ENCODE data around the gene NRXN3. TPM values are rescaled to one million over a fixed set of nuclear protein-coding genes. Genes with fewer than 3 reads are reported as not detected.

Gene NRXN3
- total RNA-seq, 1 experiment from 2014 or later = not detected

DNA sequence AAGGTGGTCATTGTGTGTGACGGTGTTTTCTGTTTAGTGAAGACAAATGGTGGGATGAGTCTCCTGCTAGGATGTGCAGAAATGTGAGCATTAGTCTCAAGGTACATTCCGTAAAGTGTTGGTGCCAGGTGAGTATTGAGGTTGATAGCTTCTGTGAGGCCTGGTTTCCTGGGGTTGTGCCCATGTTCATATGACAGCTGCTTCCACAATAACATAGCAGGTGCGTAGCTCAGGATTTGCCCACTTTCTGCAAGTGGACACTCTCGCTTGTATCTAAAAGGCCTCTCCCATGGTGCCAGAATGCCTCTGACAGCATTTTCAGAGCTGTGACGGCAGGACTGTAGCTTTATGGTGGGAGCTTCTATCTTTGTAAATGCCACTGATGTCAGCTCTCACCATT, 1209.1 kb downstream of the NRXN3 start:
- ATAC-seq (no peak), DNase-seq (ENCODE audit: low read depth, low spot score) (no peak)
- H3K27ac ChIP-seq (ENCODE audit: low read depth, low read length) = no peak overlapping the region
- intact Hi-C loops (cut with micrococcal nuclease) = no loop called here
- no peaks in the 10 kb centered on the region for H3K36me3 ChIP-seq (ENCODE audit: control insufficient read depth in 1 of 2, insufficient read depth in 2 of 2, low read length in 2 of 2)
- BruUV-seq (replicated peaks) = no TSS peak
- peaks cover 0 to 15% of the 10 kb centered on the region in 2 experiments; a peak in 2 of 4 replicates for H3K9me3 ChIP-seq (ENCODE audit: control insufficient read depth in 1 of 2, insufficient read depth in 1 of 2, low read depth in 1 of 2, low read length in 2 of 2)
- H3K27me3 ChIP-seq (ENCODE audit: insufficient read depth, low read length) = no peaks in the 10 kb centered on the region
- TF ChIP-seq FOSL1 (IDR thresholded peaks at IDR 0.05; ENCODE audit: low read depth) = no peak
- TF ChIP-seq YY1 (IDR thresholded peaks at IDR 0.05; ENCODE audit: extremely low read depth, insufficient replicate concordance, low read depth, low read length) = no peak
- no peak for TF ChIP-seq EZH2phosphoT487 (IDR thresholded peaks at IDR 0.05; ENCODE audit: borderline replicate concordance)
- TF ChIP-seq SIN3A (IDR thresholded peaks at IDR 0.05; ENCODE audit: low read depth) = no peak
- TF ChIP-seq, protein P1, sequence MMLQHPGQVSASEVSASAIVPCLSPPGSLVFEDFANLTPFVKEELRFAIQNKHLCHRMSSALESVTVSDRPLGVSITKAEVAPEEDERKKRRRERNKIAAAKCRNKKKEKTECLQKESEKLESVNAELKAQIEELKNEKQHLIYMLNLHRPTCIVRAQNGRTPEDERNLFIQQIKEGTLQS (IDR thresholded peaks at IDR 0.05) = no peak
- TF ChIP-seq, protein P2, sequence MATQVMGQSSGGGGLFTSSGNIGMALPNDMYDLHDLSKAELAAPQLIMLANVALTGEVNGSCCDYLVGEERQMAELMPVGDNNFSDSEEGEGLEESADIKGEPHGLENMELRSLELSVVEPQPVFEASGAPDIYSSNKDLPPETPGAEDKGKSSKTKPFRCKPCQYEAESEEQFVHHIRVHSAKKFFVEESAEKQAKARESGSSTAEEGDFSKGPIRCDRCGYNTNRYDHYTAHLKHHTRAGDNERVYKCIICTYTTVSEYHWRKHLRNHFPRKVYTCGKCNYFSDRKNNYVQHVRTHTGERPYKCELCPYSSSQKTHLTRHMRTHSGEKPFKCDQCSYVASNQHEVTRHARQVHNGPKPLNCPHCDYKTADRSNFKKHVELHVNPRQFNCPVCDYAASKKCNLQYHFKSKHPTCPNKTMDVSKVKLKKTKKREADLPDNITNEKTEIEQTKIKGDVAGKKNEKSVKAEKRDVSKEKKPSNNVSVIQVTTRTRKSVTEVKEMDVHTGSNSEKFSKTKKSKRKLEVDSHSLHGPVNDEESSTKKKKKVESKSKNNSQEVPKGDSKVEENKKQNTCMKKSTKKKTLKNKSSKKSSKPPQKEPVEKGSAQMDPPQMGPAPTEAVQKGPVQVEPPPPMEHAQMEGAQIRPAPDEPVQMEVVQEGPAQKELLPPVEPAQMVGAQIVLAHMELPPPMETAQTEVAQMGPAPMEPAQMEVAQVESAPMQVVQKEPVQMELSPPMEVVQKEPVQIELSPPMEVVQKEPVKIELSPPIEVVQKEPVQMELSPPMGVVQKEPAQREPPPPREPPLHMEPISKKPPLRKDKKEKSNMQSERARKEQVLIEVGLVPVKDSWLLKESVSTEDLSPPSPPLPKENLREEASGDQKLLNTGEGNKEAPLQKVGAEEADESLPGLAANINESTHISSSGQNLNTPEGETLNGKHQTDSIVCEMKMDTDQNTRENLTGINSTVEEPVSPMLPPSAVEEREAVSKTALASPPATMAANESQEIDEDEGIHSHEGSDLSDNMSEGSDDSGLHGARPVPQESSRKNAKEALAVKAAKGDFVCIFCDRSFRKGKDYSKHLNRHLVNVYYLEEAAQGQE (IDR thresholded peaks at IDR 0.05; ENCODE audit: low read depth) = no peak
- TF ChIP-seq, protein P3, sequence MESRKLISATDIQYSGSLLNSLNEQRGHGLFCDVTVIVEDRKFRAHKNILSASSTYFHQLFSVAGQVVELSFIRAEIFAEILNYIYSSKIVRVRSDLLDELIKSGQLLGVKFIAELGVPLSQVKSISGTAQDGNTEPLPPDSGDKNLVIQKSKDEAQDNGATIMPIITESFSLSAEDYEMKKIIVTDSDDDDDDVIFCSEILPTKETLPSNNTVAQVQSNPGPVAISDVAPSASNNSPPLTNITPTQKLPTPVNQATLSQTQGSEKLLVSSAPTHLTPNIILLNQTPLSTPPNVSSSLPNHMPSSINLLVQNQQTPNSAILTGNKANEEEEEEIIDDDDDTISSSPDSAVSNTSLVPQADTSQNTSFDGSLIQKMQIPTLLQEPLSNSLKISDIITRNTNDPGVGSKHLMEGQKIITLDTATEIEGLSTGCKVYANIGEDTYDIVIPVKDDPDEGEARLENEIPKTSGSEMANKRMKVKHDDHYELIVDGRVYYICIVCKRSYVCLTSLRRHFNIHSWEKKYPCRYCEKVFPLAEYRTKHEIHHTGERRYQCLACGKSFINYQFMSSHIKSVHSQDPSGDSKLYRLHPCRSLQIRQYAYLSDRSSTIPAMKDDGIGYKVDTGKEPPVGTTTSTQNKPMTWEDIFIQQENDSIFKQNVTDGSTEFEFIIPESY (IDR thresholded peaks at IDR 0.05; ENCODE audit: extremely low read depth, insufficient replicate concordance, low read length) = no peak
- TF ChIP-seq, protein P4, sequence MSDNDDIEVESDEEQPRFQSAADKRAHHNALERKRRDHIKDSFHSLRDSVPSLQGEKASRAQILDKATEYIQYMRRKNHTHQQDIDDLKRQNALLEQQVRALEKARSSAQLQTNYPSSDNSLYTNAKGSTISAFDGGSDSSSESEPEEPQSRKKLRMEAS (IDR thresholded peaks at IDR 0.05) = no peak
- RAD21 ChIA-PET (ENCODE audit: low non-redundant PET in 1 of 2, low total read pairs in 2 of 2, uncharacterized antibody in 2 of 2, unreplicated experiment in 2 of 2) = no interaction called here
- CTCF ChIA-PET = no interaction called here
- no peaks in the 10 kb centered on the region for H4K20me1 ChIP-seq (ENCODE audit: insufficient read depth)
- no peak overlapping the region for H2AFZ ChIP-seq (ENCODE audit: low read depth, low read length, poor library complexity, severe bottlenecking)
- no peaks in the 10 kb centered on the region for H3K79me2 ChIP-seq (ENCODE audit: insufficient read depth, low read length)
- no peak overlapping the region for H3K4me3 ChIP-seq (replicated peaks in 1 of 2; ENCODE audit: low read depth in 1 of 2, low read length in 2 of 2)
- H3K4me1 ChIP-seq (ENCODE audit: control insufficient read depth in 1 of 2, insufficient read depth in 2 of 2, low read length in 2 of 2) = no peaks in the 10 kb centered on the region
- H3K9me2 ChIP-seq (ENCODE audit: insufficient read depth) = no peaks in the 10 kb centered on the region
- no peak overlapping the region for H3K9ac ChIP-seq (ENCODE audit: low read length)
- no peak overlapping the region for H3K4me2 ChIP-seq (ENCODE audit: low read length)
- POLR2A ChIA-PET = no interaction called here

Data from HCT116 (cell line).